SK-N-SH treated with all-trans-retinoic acid at 6 μM for 48 hours (cell line): ENCODE measurements around the gene CEP295NL.

Source experiments
- ATAC-seq: fragments of 200-7000 bp; cut with Tn5 transposase; 3 replicates; pipeline ENCODE4 v1.9.1; 2020; ENCODE audit warnings: mild to moderate bottlenecking, moderate library complexity
- ARNTL ChIP-seq: fragments of 450-650 bp; formaldehyde crosslinking; IDR thresholded peaks from 2 replicates; pipeline ENCODE4 v1.5.0; 2020; ENCODE audit warnings: low read depth, mild to moderate bottlenecking, moderate library complexity, borderline replicate concordance
- BACH2 ChIP-seq: fragments of 250-450 bp; sonication (Bioruptor Pico); IDR thresholded peaks from 2 replicates; pipeline ENCODE4 v1.9.0; 2021; ENCODE audit warnings: mild to moderate bottlenecking, borderline replicate concordance
- CSDC2 ChIP-seq: fragments of 250-450 bp; sonication (Bioruptor Pico); IDR thresholded peaks from 2 replicates; pipeline ENCODE4 v1.5.0; 2020; ENCODE audit warnings: mild to moderate bottlenecking, moderate library complexity
- ESRRG ChIP-seq: fragments of 250-450 bp; sonication (Bioruptor Pico); IDR thresholded peaks from 2 replicates; pipeline ENCODE4 v1.6.1; 2021; ENCODE audit warnings: mild to moderate bottlenecking
- GLIS3 ChIP-seq: fragments of 250-450 bp; sonication (Bioruptor Pico); IDR thresholded peaks from 2 replicates; pipeline ENCODE4 v1.5.0; 2020; ENCODE audit warnings: mild to moderate bottlenecking, moderate library complexity
- ISL1 ChIP-seq: fragments of 250-450 bp; sonication (Bioruptor Pico); IDR thresholded peaks from 2 replicates; pipeline ENCODE4 v2.1.2; 2022; ENCODE audit warnings: mild to moderate bottlenecking, moderate library complexity
- OSR1 ChIP-seq: fragments of 250-450 bp; sonication (Bioruptor Pico); IDR thresholded peaks from 2 replicates; pipeline ENCODE4 v1.8.0; 2022; ENCODE audit warnings: moderate library complexity, mild to moderate bottlenecking, inconsistent platforms
- PPARA ChIP-seq: fragments of 250-450 bp; sonication (Bioruptor Pico); IDR thresholded peaks from 2 replicates; pipeline ENCODE4 v1.5.0; 2020; ENCODE audit warnings: mild to moderate bottlenecking, borderline replicate concordance
- RARB ChIP-seq: fragments of 250-450 bp; sonication (Bioruptor Pico); IDR thresholded peaks from 2 replicates; pipeline ENCODE4 v1.8.0; 2021; ENCODE audit warnings: mild to moderate bottlenecking, moderate library complexity
- SNAI2 ChIP-seq: fragments of 250-450 bp; sonication (Bioruptor Pico); IDR thresholded peaks from 2 replicates; pipeline ENCODE4 v1.5.0; 2020; ENCODE audit warnings: mild to moderate bottlenecking, moderate library complexity
- TCF4 ChIP-seq: fragments of 250-450 bp; sonication (Bioruptor Pico); IDR thresholded peaks from 2 replicates; pipeline ENCODE4 v1.8.0; 2021; ENCODE audit warnings: mild to moderate bottlenecking, moderate library complexity, borderline replicate concordance
- TOX ChIP-seq: fragments of 250-450 bp; sonication (Bioruptor Pico); IDR thresholded peaks from 2 replicates; pipeline ENCODE4 v1.8.0; 2021; ENCODE audit warnings: mild to moderate bottlenecking, moderate library complexity, borderline replicate concordance
- ZC3H10 ChIP-seq: fragments of 250-450 bp; sonication (Bioruptor Pico); IDR thresholded peaks from 2 replicates; pipeline ENCODE4 v1.5.1; 2021; ENCODE audit warnings: mild to moderate bottlenecking, moderate library complexity
- ZFP3 ChIP-seq: fragments of 250-450 bp; sonication (Bioruptor Pico); IDR thresholded peaks from 2 replicates; pipeline ENCODE4 v1.5.0; 2020; ENCODE audit warnings: mild to moderate bottlenecking, moderate library complexity
- ZFP30 ChIP-seq: fragments of 450-650 bp; formaldehyde crosslinking; IDR thresholded peaks from 2 replicates; pipeline ENCODE4 v1.5.0; 2022; ENCODE audit warnings: mild to moderate bottlenecking, moderate library complexity
- ZNF565 ChIP-seq: fragments of 450-650 bp; formaldehyde crosslinking; conservative IDR thresholded peaks from 2 replicates; pipeline ENCODE4 v1.5.0; 2020; ENCODE audit warnings: low read depth, mild to moderate bottlenecking, moderate library complexity
- ZNF70 ChIP-seq: fragments of 450-650 bp; formaldehyde crosslinking; IDR thresholded peaks from 2 replicates; pipeline ENCODE4 v1.5.0; 2020; ENCODE audit warnings: mild to moderate bottlenecking, moderate library complexity
- ZNF8 ChIP-seq: fragments of 450-650 bp; formaldehyde crosslinking; IDR thresholded peaks from 2 replicates; pipeline ENCODE4 v1.5.0; 2020; ENCODE audit warnings: mild to moderate bottlenecking, moderate library complexity
- TF ChIP-seq, protein P1 (sequence below): fragments of 250-450 bp; sonication (Bioruptor Pico); IDR thresholded peaks from 2 replicates; pipeline ENCODE4 v1.8.0; 2021; ENCODE audit warnings: low read depth, mild to moderate bottlenecking, moderate library complexity, borderline replicate concordance
- TF ChIP-seq, protein P2 (sequence below): fragments of 250-450 bp; sonication (Bioruptor Pico); IDR thresholded peaks from 2 replicates; pipeline ENCODE4 v1.5.1; 2020; ENCODE audit warnings: low read depth, mild to moderate bottlenecking, moderate library complexity
- TF ChIP-seq, protein P3 (sequence below): fragments of 250-450 bp; sonication (Bioruptor Pico); IDR thresholded peaks from 2 replicates; pipeline ENCODE4 v1.8.0; 2020; ENCODE audit warnings: mild to moderate bottlenecking, moderate library complexity, borderline replicate concordance
- TF ChIP-seq, protein P4 (sequence below): fragments of 250-450 bp; sonication (Bioruptor Pico); IDR thresholded peaks from 2 replicates; pipeline ENCODE4 v1.5.1; 2021; ENCODE audit warnings: mild to moderate bottlenecking, moderate library complexity

The CEP295NL gene

DNA sequence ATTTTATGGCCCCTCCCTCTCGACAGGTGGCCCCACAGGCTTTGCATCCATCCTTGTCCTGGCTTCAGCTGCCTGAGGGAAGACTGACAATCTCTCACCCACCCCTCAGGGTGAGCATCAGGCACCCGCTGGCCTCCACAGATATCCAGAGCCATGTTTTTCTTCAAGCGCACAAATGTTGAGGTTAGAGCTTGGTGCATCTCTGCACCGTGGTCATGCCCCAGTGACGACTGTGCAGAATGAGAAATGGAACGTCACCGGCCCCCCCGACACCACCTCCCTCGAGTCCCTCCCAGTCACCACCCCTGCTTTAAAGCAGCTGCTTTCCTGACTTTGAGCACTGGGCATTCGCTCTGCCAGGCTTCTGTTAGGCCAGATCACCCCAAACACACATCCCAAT lies 42.0 kb upstream of the CEP295NL start:
- no peak for ATAC-seq
- TF ChIP-seq, protein P1, sequence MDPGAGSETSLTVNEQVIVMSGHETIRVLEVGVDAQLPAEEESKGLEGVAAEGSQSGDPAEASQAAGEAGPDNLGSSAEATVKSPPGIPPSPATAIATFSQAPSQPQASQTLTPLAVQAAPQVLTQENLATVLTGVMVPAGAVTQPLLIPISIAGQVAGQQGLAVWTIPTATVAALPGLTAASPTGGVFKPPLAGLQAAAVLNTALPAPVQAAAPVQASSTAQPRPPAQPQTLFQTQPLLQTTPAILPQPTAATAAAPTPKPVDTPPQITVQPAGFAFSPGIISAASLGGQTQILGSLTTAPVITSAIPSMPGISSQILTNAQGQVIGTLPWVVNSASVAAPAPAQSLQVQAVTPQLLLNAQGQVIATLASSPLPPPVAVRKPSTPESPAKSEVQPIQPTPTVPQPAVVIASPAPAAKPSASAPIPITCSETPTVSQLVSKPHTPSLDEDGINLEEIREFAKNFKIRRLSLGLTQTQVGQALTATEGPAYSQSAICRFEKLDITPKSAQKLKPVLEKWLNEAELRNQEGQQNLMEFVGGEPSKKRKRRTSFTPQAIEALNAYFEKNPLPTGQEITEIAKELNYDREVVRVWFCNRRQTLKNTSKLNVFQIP (CRISPR knock-in tag): no peak
- TF ChIP-seq, protein P2, sequence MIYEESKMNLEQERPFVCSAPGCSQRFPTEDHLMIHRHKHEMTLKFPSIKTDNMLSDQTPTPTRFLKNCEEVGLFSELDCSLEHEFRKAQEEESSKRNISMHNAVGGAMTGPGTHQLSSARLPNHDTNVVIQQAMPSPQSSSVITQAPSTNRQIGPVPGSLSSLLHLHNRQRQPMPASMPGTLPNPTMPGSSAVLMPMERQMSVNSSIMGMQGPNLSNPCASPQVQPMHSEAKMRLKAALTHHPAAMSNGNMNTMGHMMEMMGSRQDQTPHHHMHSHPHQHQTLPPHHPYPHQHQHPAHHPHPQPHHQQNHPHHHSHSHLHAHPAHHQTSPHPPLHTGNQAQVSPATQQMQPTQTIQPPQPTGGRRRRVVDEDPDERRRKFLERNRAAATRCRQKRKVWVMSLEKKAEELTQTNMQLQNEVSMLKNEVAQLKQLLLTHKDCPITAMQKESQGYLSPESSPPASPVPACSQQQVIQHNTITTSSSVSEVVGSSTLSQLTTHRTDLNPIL: no peak
- TF ChIP-seq ZC3H10 (no peak), SNAI2 (no peak), ARNTL (CRISPR knock-in tag) (no peak), OSR1 (CRISPR knock-in tag) (no peak), ESRRG (CRISPR knock-in tag) (no peak), TOX (CRISPR knock-in tag) (no peak), ISL1 (CRISPR knock-in tag) (no peak), ZFP3 (CRISPR knock-in tag) (no peak), ZFP30 (no peak), ZNF70 (no peak), ZNF565 (CRISPR knock-in tag) (no peak), ZNF8 (CRISPR knock-in tag) (no peak), RARB (CRISPR knock-in tag) (no peak), PPARA (no peak), TCF4 (CRISPR knock-in tag) (no peak), BACH2 (CRISPR knock-in tag) (no peak)
- TF ChIP-seq, protein P3, sequence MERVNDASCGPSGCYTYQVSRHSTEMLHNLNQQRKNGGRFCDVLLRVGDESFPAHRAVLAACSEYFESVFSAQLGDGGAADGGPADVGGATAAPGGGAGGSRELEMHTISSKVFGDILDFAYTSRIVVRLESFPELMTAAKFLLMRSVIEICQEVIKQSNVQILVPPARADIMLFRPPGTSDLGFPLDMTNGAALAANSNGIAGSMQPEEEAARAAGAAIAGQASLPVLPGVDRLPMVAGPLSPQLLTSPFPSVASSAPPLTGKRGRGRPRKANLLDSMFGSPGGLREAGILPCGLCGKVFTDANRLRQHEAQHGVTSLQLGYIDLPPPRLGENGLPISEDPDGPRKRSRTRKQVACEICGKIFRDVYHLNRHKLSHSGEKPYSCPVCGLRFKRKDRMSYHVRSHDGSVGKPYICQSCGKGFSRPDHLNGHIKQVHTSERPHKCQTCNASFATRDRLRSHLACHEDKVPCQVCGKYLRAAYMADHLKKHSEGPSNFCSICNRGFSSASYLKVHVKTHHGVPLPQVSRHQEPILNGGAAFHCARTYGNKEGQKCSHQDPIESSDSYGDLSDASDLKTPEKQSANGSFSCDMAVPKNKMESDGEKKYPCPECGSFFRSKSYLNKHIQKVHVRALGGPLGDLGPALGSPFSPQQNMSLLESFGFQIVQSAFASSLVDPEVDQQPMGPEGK (CRISPR knock-in tag): no peak
- TF ChIP-seq, protein P4, sequence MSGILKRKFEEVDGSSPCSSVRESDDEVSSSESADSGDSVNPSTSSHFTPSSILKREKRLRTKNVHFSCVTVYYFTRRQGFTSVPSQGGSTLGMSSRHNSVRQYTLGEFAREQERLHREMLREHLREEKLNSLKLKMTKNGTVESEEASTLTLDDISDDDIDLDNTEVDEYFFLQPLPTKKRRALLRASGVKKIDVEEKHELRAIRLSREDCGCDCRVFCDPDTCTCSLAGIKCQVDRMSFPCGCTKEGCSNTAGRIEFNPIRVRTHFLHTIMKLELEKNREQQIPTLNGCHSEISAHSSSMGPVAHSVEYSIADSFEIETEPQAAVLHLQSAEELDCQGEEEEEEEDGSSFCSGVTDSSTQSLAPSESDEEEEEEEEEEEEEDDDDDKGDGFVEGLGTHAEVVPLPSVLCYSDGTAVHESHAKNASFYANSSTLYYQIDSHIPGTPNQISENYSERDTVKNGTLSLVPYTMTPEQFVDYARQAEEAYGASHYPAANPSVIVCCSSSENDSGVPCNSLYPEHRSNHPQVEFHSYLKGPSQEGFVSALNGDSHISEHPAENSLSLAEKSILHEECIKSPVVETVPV: no peak

DNA sequence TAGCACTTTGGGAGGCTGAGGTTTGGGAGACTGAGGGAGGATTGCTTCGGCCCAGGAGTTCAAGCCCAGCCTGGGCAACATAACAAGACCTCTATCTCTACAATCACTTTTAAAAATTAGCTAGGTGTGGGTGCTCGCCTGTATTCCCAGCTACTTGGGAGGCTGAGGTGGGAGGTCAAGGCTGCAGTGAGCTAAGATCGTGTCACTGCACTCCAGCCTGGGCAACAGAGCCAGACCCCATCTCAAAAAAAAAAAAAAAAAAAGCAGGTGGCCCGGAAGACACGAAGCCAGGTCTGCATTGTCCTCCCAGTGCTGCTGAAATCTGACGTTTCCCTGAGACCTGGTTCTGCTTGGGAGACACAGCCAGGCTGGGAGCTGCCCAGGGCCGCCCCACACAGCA lies 41.0 kb upstream of the CEP295NL start:
- ATAC-seq: no peak
- TF ChIP-seq CSDC2 (no peak), ZNF70 (no peak), ZNF565 (CRISPR knock-in tag) (no peak), ARNTL (CRISPR knock-in tag) (no peak), RARB (CRISPR knock-in tag) (no peak), ZFP3 (CRISPR knock-in tag) (no peak), ZNF8 (CRISPR knock-in tag) (no peak), ZFP30 (no peak), ZC3H10 (no peak), OSR1 (CRISPR knock-in tag) (no peak), BACH2 (CRISPR knock-in tag) (no peak), TOX (CRISPR knock-in tag) (no peak), GLIS3 (no peak), ESRRG (CRISPR knock-in tag) (no peak)
- TF ChIP-seq, protein P1 (CRISPR knock-in tag): no peak
- TF ChIP-seq, protein P2: no peak

DNA sequence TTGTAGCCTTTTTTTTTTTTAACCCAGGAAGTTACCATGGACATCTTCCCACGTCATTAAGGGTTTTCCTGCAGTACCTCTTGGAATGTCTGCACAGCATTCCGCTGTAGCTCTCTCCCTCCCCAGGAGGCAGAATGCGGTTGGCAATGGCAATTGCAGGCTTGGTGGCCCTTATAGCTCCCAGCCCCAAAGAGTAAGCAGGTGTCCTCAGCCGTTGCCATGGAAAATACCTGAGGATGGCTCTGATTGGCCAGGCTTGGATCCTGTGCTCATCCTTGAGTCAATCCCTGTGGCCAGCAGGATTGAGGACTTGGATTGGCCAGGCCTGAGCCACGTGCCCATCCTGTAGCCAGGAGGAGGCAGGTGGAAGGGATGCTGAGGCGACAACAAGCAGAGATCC lies 37.7 kb upstream of the CEP295NL start:
- ATAC-seq: no peak
- TF ChIP-seq OSR1 (CRISPR knock-in tag) (no peak), TCF4 (CRISPR knock-in tag) (no peak), ZNF70 (no peak), PPARA (no peak), ZNF8 (CRISPR knock-in tag) (no peak), ZNF565 (CRISPR knock-in tag) (no peak)
- TF ChIP-seq, protein P1 (CRISPR knock-in tag): no peak
- TF ChIP-seq, protein P4: no peak
